Activated CD4-positive, alpha-beta T cell treated with anti-CD3 and anti-CD28 coated beads for 1 hour (primary cell): Measurements from ENCODE around the gene KRTAP12-4.
"Not testable (repeated sequence)": the region's sequence is repeated elsewhere in the genome, so short reads cannot be mapped to it uniquely, and the experiment has no call there.

ENCODE experiments used
- DNase-seq: peaks from one replicate; pipeline ENCODE4 v3.0.0-alpha.2; 2020

Gene KRTAP12-4

DNA sequence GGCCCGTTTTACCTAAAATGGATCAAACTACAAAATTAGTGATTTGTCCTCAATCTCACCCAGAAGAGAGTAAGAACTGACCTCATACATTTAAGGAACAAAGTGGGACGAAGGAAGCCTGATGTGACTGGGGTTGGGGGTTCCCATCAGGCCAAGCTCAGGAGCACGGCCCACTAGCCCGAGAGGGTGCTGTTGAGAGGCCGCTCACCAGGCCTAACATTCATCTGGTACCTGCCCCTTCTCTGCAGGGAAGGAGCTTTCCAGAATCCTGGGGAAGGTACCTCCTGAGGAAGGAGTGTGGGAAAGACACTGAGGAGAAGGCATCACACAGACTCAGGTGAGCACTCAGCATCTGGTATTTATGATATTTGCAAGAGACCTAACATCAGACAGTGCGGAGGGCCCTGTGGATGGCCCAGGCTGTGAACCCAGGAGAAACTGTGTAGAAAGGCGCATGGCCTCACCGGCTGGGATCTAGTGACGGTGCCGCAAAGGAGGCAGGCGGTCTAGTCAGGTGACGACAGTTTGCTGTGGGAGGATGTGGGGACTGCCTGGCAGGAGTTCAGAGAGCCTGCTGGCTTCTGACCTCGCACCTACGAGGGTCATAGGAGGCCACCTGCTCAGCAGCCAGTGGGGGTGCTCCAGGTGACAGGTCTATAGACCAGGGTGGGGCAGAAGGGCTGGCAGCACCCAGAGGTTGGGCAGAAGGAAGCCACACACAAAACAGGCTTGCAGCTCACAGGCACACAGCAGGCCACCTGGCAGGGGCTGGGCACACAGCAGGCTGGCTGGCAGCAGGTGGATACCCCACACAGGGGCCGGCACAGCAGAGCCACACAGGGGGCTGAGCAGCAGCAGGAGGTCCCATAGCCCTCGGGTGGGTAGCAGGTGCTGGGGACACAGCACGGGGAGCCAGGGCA, 543 bp downstream of the KRTAP12-4 start:
- DNase-seq = peak; percentile 27

DNA sequence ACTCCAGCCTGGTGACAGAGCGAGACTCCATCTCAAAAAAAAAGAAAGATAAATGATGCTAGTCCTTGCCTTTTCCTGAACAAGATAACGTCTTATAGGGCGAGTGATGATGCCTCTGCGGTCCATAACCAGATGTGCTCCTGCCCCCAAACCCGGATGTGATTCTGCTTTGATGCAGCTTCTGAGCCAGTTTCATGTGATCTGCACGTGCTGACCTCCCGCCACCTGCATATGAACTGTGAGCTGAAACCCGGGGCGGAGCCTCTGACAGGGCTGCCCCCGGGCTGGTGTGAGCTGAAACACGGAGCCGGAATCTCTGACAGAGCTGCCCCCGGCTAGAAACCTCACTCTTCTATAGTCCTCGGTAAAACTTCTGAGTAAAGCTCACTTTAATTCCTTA, 1.3 kb downstream of the KRTAP12-4 start:
- no peak for DNase-seq

DNA sequence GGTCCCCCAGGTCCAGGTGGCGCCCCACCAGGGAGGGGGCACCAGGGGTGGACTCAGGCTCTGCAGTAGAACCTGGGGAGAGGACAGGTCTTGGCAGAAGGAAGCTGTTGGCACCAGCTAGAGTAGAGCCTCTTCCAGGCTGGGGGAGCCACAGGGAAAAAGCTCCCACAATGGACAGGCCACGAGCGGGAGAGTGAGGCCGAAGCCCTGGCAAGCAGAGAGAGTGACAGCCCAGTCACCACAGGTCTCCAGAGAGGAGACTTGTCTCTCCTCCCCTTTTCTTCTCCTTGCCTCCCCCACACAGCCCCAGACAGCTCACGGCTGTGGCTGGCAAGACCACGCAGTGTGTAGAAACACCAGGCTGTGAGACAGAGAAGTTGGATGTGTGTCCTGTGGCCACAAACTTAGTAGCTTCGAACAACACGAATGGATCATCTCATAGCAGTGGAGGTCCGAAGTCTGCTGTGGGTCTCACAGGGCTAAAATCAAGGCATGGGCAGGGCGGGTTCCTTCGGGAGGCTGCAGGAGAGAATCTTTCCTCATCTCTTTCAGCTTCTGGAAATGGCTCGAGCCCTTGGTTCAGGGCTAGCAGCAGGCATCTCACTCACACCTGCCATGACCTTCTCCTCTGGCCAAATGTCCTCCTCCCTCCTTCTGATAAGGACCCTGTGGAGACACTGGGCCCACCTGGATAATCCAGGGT, 3.3 kb downstream of the KRTAP12-4 start:
- DNase-seq = no peak

DNA sequence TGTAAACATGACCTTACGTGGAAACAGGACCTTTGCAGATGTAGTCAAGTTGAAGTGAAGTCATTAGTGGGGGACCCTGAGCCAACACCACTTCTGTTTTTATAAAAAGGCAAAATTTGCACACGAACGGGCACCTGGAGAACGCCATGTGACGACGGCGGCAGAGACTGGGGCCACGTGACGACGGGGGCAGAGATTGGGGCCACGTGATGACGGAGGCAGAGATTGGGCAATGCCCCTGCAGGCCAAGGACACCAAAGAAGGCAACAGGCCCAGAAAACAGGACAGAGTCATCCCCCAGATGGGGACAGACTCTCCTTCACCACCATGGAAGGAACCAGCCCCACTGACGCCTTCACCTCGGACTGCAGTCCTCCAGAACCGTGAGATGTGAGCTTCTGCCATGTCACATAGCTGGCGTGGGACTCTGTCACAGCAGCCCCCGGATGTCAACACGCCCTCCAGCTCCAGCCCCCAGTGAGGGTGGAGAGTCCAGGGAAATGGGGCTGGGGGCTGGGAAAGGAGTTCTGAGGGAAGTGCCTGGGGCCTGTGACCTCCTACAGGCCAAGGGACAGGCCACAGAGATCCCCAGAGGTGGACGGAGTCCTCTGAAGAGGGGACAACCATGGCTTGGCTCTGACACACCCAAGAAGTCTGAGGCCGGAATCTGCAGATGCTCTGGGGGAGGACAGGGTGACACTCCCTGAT, 4.0 kb downstream of the KRTAP12-4 start:
- no peak for DNase-seq

DNA sequence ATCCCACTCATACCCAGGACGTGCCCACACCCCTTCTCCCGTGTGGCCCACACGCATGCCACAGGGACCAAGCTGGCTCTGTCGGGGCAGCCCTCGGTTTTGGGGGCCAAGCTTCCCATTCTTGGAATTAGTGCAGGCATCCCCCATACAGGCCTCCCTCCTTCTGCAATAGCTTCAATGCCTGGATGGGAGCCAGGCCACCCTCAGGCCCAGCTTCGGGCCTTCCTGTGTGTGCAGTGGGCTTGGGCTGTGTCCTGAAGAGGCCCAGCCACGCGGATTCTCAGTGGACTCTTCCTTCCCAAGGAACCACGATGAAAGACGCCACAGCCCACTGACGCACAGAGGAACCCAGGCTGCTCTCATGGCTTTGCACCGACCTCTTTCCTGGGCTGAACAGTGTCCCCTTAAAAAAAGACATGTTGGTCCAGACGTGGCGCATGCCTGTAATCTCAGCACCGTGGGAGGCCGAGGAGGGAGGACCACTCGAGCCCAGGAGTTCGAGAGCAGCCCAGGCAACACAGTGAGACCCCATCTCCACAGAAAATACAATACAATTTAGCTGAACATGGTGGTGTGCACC, 4.8 kb downstream of the KRTAP12-4 start:
- no peak for DNase-seq

DNA sequence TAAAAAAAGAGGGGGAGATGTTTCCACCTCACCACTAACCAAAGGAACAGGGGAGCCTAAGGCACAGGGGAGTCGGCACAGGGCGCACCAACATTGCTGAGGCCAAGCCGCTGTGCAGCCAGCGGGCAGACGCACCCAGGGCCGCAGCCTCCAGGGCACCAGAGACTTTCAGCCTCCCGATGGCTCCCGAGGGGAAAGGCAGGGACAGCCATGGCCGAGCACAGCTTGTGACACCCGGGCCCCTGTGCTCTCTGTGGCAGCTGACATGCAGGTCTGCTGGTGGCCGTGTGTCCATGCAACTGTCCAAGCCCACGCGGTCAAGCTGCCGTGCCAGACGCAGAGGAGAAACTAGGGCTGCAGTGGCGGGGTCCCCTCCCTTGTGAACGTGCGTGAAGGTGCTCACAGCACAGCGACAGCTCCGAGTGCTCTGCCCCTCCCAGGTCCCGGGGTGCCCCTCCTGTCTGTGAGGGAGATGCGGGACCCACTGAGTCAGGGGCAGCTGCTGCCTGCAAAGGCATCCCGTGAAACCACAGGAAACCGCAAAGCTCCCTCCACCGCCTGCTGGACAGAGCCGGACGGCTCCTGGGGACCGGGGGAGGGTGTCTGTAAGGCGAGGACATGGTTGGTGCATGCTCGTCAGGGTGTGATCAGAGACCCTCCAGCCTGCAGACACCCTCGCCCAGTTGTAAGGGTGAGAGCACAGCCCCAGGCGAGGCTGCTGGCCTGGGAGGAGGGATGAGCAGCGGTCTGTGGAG, 5.7 kb downstream of the KRTAP12-4 start:
- no peak for DNase-seq

DNA sequence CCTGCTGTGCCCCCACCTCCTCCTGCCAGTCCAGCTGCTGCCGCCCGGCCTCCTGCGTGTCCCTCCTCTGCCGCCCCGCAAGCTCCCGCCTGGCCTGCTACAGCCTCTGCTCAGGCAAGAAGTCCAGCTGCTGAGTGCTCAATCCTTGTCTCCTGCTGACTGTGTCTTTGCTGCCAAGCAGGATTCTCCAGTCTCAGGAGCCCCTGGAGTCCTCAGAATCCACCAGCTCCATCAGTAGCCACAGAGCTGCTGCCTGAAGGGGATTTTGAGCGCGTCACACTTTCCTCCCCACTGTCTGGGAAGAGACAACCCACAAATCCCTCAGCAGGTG, 7.3 kb downstream of the KRTAP12-4 start:
- no peak for DNase-seq

DNA sequence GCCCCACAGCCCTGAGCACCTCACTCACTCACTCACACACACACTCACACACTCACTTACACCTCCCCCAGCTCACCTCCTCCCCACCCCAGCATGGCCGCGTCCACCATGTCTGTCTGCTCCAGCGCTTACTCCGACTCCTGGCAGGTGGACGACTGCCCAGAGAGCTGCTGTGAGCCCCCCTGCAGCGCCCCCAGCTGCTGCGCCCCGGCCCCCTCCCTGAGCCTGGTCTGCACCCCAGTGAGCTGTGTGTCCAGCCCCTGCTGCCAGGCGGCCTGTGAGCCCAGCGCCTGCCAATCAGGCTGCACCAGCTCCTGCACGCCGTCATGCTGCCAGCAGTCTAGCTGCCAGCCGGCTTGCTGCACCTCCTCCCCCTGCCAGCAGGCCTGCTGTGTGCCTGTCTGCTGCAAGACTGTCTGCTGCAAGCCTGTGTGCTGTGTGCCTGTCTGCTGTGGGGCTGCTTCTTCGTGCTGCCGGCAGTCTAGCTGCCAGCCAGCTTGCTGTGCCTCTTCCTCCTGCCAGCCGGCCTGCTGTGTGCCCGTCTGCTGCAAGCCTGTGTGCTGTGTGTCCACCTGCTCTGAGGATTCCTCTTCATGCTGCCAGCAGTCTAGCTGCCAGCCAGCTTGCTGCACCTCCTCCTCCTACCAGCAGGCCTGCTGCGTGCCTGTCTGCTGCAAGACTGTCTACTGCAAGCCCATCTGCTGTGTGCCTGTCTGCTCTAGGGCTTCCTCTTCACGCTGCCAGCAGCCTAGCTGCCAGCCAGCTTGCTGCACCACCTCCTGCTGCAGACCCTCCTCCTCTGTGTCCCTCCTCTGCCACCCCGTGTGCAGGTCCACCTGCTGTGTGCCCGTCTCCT, 7.9 kb downstream of the KRTAP12-4 start, which contains the start of gene KRTAP10-11:
KRTAP10-11 (plus strand) TSS at position 49 of the 856 bp plus-strand sequence; CDS start at position 94, 45 bp downstream.
- DNase-seq = not testable (repeated sequence)

DNA sequence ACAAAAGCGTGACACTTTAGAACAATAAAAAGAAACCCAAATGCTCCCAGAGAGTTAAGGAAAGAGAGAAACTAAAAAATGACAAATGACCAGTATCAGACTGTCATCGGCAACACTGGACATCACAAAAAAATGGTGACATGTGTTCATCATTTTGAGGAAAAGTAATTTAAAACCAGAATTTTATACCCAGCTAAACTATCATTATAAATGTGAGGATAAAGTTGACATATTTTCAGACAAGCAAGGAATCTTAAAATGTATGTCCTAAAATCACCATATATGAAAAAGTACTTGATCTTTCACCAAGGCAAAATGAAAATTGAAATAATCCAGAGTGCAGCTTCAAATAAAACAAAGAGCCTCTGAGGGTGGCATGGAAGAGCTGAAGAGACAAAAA, 9.6 kb downstream of the KRTAP12-4 start:
- DNase-seq = no peak

DNA sequence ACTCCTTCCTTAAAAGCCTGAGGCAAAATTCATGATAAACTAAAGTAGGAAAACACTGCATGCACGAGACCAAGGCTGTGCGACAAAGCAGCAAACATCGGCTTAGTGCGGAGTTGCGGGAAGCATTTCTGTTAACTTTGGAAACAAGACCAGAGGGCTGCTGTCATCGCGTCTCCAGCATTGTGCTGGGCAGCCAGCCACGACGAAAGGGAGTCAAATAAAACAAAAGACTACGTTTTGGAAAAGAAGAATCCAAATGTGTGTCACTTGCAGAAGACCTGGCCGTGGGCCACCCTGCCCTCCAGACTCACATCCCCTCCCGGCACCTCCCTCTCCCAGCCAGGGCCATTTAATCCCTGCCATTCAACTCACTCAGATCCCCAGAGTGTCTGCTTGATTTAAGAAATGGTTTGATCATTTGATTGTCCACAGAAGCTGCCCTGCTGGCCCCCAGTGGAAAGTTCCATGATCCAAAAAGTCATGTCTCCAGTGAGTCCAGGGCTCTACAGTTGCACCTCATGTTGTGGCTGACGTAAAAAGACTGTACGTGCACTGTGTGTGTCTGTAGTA, 10.6 kb downstream of the KRTAP12-4 start:
- no peak for DNase-seq

DNA sequence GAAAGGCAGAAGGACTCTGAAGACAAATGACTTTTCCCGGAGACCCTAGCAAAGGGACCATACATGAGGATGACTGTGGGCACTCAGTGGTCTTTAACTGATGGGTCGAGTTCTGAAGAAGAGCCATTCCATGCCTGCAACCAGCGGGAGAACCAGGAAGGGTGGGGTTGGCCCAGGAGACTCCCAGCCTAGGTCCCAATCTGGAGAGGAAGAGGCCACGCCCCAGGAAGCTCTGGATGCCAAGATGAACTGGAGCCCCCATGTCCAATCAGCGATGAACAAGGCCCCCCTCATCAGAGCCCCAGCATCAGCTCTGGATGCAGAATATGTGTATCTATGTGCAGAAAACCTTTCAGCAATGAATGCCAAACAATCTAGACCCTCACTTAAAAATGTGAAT, 13.7 kb downstream of the KRTAP12-4 start:
- no peak for DNase-seq

DNA sequence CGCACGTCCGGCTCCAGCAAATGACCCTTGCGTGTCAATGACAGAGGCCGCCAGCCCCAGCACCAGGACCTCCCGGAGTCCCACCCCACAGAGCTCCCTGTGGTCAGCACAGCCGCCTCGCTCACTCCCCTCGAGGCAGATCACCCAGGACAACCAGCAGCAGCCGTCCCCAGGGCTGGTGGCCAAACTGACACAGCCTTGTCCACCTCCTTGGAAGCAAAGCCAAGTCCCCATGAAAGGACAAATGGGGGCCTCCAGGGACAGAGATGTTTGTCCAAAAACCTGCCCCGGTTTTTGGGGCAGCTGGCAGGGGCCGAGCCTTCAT, 15.2 kb downstream of the KRTAP12-4 start:
- DNase-seq = no peak

DNA sequence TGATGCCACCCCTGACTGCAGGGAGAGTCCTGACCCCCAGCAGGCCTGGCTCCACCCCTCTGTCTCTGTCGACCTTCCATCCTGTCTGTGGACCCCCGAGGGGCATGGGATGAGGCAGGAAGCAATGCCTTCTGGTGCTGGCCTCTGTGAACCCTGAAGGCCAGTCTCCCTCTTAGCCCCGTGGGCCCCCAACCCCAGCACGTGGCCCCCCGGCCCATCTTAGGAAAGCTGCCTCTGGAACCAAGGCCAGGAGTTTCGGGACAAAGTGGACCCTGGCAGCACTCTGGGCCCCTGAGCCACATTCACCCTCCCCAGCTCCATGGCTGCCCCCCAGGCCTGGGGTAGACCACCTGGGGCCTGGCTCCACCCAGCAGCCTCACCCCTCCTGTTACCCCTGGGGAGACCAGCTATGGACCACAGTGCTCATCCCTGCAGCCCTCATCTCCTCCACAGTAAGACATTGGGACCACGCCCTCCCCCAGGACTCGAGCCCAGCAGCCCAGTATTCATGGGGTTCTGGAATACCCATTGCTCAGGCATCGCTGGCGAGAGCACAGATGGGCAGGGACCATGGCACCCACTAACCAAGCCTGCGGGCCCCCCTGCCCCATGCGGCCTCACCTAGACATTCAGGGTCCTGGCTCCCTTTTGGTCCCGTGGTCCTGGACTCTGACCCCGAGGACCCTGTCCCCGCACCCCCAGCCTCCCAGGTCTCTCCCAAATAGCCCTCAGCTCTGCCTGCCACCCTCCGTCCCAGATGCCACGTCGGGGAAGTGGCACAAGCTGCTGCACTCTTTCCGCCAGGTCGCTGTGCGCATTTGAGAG, 15.7 kb downstream of the KRTAP12-4 start:
- not testable (repeated sequence) for DNase-seq

DNA sequence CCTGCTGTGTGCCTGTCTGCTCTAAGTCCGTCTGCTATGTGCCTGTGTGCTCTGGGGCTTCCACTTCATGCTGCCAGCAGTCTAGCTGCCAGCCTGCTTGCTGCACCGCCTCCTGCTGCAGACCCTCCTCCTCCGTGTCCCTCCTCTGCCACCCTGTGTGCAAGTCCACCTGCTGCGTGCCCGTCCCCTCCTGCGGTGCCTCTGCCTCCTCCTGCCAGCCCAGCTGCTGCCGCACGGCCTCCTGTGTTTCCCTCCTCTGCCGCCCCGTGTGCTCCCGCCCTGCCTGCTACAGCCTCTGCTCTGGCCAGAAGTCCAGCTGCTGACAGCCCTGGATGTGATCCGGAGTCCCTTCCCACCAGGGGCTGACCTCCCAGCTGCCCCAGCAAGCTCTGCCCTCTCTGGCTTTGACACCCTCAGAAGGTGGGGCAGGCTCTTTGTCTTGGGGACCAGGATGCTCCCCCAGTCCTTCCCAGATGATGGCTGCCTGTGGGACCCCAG, 16.6 kb downstream of the KRTAP12-4 start:
- DNase-seq = not testable (repeated sequence)

DNA sequence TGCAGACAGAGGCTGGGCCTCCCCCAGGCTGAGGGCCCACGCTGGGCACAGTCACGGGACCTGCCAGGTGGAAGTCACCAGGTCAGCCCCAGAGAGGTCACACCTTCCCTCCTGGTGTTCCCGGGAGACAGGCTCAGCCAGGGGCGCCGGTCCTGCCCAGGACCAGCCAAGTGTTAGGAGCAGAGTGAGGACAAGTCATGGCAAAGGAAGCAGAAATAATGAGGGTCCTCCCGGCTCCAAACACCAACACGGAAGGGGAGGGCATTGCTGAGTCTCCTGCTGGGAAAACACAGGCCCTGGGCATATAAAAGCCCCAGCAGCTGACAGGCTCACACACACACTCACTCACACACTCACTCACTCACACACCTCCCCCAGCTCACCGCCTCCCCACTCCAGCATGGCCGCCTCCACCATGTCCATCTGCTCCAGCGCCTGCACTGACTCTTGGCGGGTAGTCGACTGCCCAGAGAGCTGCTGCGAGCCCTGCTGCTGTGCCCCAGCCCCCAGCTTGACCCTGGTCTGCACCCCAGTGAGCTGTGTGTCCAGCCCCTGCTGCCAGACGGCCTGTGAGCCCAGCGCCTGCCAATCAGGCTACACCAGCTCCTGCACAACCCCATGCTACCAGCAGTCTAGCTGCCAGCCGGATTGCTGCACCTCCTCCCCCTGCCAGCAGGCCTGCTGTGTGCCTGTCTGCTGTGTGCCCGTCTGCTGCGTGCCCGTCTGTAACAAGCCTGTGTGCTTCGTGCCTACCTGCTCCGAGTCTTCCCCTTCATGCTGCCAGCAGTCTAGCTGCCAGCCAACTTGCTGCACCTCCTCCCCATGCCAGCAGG, 17.2 kb downstream of the KRTAP12-4 start, which contains the start of gene KRTAP10-10:
KRTAP10-10 (plus strand) TSS at position 339 of the 833 bp plus-strand sequence; CDS start at position 401, 62 bp downstream.
- DNase-seq = no peak

DNA sequence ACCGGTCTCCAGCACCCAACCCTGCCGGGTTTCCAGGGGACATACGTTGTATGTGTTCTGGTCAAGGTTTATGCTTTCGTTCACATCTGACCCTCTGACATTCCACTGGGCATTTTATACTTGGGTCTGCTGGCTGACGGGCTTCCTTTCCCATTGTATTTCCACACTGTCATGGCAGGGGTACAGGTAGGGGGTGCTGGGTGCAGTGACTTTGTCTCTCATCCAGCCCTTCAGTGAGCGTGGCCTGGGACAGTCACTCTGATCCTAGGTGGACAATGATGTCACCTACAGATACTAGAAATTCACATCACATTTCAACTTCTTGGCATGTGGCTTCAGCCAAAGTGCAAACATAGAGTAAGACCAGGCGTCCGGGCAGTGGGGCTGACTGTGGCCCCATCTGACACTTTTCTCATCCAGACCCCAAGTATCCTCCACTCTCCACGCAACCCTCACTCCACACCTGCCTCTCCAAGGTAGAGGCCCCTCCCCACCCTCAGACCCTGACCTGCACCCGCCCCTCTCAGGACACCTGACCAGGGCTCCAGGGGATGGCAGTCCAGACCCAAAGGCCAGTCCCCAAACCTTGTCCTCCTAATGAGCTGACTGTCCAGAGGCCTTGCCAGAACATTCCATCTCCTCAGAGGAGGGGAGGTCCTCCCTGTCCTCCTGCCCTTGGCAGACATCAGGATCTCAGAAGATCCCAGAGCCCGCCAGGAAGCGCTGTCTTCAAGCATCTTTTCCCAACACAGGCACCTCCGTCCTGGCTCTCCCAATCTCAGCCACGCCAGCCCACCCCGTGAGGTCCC, 18.0 kb downstream of the KRTAP12-4 start:
- no peak for DNase-seq

DNA sequence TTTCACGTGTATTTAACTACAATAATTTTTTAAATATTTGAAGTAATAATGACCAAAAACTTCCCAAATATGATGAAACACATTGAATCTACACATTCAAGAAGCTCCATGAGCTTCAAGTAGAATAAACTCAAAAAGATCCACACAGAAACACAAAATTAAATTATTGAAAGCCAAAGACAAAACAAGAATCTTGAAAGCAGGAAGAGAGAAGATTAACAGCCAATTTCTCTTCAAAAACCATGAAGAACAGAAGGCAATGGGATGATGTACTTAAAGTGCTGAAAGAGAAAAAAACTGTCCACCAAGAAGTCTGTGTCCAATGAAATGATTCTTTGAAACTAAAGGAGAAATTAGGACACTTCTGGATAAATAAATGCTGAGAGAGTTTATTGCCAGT, 22.4 kb downstream of the KRTAP12-4 start:
- no peak for DNase-seq

DNA sequence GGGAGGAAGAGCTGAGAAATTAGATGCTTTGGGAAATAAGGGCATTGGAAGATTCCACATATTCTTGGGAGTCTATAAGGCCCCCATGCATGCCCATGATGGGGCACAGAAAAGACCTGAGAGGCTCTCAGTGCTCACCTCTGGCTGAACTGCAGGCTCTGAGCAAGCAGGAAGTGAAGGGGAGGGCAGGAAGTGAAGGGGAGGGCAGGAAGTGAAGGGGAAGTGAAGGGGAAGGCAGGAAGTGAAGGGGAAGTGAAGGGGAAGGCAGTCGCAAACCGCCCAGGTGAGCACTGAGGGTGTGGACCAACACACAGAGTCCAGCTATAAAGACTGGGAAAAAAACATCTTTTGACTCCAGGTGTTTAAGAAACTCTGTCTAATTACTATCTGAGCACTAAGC, 24.0 kb downstream of the KRTAP12-4 start:
- DNase-seq = no peak
